B cell (primary cell): Measurements from ENCODE around the gene NKD2.

Source experiments
- EZH2 ChIP-seq: IDR thresholded peaks from 2 replicates; pipeline ENCODE4 v1.6.1; 2012; ENCODE audit warnings: borderline replicate concordance, low read depth, mild to moderate bottlenecking, moderate library complexity, low read length; ENCODE audit not compliant: insufficient read depth, poor library complexity, severe bottlenecking
- TF ChIP-seq, protein P1 (sequence below): fragments of 200-600 bp; IDR thresholded peaks from one replicate; pipeline ENCODE4 v1.8.0; 2022; ENCODE audit warnings: antibody characterized with exemption, mild to moderate bottlenecking

DNA sequence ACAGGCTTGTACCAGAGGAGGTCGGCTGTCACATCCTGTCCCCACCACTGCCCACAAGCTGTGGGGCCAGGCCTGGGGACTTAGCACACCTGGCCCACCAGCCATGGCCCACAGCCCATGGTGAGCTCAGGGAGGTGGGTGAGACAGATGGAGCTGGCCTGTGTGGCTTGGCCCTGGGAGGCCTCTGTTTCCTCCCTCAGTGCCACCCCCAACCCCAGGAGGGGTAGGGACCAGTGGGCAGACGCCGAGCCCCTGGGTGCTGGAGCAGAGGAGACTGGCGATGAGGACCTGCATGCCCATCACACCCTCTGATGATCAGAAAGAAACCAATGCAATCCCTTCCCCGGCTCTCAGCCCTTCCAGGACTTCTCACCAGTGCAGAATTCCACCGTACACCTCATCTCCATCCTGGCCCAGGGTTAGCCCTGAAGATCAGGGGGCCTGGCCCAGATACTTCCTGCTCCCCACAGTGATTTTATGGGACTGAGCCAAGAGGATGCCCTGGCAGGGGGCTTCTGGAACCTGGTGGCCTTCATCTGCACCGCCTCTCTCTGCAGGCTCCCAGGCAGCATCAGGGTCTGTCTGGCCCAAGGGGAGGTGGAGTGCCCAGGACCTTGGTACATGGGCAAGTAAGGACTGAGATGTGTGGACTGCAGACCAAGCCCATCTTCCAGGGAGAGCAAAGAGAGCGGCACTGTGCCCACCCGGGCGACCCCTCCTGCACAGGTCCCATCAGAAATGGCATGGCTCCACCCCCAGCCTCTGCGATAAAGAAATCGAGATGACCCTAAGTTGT lies 16.9 kb upstream of the NKD2 start:
- TF ChIP-seq, protein P1, sequence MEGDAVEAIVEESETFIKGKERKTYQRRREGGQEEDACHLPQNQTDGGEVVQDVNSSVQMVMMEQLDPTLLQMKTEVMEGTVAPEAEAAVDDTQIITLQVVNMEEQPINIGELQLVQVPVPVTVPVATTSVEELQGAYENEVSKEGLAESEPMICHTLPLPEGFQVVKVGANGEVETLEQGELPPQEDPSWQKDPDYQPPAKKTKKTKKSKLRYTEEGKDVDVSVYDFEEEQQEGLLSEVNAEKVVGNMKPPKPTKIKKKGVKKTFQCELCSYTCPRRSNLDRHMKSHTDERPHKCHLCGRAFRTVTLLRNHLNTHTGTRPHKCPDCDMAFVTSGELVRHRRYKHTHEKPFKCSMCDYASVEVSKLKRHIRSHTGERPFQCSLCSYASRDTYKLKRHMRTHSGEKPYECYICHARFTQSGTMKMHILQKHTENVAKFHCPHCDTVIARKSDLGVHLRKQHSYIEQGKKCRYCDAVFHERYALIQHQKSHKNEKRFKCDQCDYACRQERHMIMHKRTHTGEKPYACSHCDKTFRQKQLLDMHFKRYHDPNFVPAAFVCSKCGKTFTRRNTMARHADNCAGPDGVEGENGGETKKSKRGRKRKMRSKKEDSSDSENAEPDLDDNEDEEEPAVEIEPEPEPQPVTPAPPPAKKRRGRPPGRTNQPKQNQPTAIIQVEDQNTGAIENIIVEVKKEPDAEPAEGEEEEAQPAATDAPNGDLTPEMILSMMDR: no peak
- no peak for TF ChIP-seq EZH2
